Measurements from ENCODE around the gene S1PR4. TPM values are rescaled to one million over a fixed set of nuclear protein-coding genes. Genes with fewer than 3 reads are reported as not detected.

Gene S1PR4
- 5.0 TPM for total RNA-seq
- long read RNA-seq, transcript S1PR4-201 (1 exons, 1,565 nt): major isoform, 5 of 5 reads
- long read RNA-seq, partial matches to known transcripts: 0 of 5 reads
- long read RNA-seq, other reads (novel, unspliced or antisense): 0 of 5 reads

DNA sequence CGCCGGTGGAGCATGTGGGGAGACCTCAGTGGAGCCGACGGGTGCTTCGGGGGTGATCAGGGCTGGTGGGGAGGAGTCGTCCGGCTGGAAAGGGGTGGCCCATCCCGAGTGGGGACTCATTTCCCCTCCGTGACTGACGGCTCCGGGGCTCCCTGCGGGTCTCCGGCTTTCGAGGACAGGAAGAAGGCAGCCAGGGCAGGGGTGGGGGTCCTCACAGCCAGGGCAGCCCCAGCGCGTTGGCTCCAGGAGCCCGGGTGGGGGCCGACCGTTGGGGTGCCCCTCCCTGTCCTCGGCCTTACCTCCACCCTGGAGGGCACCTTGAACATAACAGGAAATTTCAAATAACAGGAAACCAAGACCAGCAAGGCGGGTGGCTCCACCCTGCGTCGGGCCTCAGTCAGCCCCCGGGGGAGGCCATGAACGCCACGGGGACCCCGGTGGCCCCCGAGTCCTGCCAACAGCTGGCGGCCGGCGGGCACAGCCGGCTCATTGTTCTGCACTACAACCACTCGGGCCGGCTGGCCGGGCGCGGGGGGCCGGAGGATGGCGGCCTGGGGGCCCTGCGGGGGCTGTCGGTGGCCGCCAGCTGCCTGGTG lies at the start of gene S1PR4:
TSS of gene S1PR4 (plus strand) at position 393 of the 596 bp plus-strand sequence. CDS start at position 417, 24 bp downstream.
- no peak for DNase-seq (ENCODE audit: low spot score)

GRCh38 chr19:3129112-3129511 lies 49.5 kb upstream of the S1PR4 start:
- no peak for DNase-seq (ENCODE audit: low spot score)

- no peak for DNase-seq (ENCODE audit: low spot score)
Measured at GRCh38 chr19:3131168-3131567, 47.4 kb upstream of the S1PR4 start.

DNA sequence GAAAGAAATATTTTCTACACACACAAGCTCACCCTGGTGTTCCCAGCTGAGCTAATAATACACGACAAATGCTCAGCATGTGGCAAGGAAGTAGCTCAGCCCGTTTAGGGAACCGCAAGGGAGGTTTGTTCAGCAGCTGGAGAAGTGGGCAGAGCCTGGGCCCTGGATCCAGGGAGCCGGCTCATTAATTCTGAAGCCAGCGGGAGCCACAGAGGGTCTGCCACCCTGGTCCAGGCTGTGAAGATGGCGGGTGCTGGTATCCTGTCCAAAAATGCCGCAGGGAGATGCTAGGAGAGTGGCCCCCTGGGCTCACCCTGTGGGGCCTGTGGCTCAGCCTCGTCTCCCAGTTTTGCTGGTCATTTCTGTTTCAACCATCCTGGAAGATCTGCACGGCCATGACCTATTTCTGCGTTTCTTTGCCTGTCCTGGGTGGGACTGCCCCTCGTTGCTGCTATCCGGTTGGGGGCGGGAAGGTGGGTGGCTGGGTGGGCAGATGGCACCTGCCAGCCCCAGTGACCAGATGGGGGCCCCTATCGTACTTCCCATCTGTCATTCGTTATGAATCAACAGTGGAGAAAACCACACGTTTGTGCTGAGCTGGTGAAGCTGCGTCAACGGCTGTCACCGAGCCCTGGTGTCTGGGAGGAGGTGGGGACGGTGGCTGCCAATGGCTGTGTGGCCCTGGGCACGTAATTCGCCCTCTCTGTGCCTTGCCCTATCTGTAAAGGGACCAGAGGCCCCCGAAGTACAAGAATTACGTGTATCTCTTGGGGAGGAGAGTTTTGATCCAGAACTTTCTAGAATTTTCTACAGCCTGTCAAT lies 45.4 kb upstream of the S1PR4 start:
- DNase-seq (ENCODE audit: low spot score): no peak

GRCh38 chr19:3133793-3134116 lies 44.8 kb upstream of the S1PR4 start:
- DNase-seq (ENCODE audit: low spot score): no peak

- DNase-seq (ENCODE audit: low spot score): no peak
Measured at GRCh38 chr19:3135961-3136683, 42.4 kb upstream of the S1PR4 start, which contains the start of gene GNA15. Gene GNA15, plus strand, starts transcription at chr19:3136033. Its CDS starts 418 bp downstream, at chr19:3136451.

DNA sequence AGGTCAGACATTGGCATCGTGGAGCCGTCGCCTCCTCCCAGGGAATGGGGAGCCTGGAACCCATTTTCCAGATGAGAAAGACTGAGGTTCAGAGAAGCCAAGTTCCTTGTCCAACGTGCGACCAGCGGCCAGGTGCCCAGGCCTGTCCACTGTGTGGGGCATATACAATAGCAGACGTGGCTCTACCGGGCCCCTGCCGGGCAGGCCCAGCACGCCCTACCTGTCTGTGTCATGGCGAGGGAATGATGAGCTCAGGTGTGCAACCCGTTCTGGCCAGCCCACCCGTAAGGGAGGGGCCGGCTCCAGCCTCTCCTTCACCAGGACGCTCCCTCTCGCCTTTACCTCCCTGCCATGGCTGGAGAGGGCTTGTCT lies 41.9 kb upstream of the S1PR4 start:
- DNase-seq (ENCODE audit: low spot score): no peak

DNA sequence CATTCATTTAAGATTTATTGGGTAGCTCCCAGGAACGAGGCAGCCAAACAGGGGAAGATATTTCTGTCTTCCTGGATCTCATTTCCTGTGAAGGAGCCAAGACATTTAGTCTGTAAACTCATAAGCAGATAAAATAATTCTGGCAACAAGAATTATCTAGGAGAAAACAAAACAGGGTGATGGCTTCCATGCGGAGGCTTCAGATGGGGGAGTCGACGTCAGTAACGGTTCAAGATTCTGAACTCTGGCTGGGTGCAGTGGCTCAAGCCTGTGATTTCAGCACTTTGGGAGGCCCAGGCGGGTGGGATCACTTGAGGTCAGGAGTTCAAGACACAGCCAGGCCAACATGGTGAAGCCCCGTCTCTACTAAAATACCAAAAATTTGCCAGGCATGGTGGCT lies 41.5 kb upstream of the S1PR4 start:
- no peak for DNase-seq (ENCODE audit: low spot score)

DNA sequence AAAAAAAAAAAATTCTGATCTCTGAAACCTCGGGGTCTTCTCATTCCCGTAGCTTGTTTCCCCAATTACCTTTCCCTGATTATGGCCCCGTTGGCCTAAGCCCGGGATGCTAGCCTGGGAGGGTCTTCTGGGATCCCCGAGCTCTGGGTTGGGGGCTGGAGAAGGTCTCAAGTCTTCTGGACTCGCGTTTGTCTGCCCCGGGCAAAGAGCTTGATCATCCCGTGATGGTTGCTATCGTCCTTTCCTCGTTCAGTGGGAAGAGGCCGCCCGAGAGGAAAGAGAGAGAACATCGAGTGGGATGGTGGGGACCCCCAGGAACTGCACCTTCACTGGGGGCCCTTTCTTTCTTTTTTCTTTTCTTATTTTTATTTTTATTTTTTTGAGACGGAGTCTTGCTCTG lies 40.3 kb upstream of the S1PR4 start:
- no peak for DNase-seq (ENCODE audit: low spot score)

DNA sequence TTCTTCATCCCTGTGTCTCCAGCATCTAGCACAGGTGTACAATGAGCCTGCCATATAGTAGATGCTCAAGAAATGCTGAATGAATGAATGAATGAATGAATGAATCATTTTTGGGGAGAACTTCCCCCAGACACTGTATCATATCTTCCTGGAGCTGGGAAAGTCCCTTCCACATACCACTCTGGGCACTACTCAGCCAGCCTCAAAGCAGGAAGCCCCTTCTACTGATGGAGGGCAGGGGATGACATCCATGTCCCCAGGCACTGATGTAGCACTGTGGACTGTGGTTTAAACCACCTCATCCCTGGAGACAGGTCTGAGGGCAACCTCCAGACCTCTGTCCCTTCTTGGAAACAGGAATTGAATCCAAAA lies 37.9 kb upstream of the S1PR4 start:
- no peak for DNase-seq (ENCODE audit: low spot score)

GRCh38 chr19:3142292-3142670 lies 36.3 kb upstream of the S1PR4 start:
- DNase-seq (ENCODE audit: low spot score): no peak

DNA sequence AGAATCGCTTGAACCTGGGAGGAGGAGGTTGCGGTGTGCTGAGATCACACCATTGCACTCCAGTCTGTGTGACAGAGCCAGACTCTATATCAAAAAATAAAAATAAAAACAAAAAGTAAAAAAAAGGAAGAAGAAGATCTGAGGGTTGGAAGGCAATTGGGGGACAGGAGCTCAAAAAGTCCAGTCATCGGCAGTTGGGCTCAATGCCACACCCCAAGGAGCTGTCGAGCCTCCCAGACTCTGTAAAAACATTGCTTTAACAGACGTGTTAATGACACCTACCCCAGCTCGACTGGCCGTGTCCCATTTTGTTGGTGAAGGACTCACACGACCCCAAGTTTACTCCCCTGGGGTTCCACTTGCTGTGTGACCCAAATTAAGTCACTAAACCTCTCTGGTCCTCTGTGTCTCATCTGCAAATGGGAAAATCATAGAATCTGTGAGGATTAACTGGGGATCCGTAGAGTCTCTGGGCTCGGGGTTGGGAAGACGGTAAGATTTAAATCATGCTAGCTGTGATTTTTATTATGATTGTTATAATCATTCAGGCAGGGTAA lies 35.7 kb upstream of the S1PR4 start:
- no peak for DNase-seq (ENCODE audit: low spot score)

DNA sequence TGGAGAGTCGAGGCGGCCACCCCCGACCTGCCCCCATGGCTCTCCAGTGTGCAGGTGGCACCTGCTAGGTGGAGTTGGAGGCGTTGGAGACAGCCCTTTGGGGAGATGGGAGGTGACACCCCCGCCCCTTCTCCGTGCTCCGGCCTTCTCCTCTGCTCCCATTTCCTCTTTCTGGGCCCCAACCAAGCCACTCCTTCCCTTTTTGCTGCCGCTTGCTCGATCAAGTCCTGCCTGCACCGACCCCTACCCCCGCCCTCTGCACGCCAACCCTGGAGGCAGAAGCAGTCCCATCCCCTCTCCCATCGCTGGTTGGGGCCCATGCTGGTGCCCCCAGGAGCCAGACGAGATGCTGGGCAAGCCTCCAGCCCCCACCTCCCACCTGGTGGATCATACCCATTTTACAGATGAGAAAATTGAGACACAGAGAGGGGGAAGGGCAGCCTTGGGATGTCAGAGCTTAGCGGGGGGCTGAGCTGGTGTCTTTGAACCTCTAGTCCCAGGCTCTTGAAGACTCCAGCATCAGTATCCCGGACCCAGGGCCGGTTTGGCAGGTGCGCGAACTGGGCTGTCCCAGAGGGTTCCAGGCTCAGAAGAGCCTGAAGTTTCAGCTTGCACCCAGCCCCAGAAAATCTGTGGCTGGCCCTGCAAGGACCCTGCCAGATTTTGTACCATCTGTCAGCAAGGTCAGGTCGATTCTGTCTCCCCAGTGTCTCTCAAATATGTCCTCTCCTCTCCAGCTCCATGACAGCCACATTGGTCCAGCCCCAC lies 32.5 kb upstream of the S1PR4 start:
- no peak for DNase-seq (ENCODE audit: low spot score)

DNA sequence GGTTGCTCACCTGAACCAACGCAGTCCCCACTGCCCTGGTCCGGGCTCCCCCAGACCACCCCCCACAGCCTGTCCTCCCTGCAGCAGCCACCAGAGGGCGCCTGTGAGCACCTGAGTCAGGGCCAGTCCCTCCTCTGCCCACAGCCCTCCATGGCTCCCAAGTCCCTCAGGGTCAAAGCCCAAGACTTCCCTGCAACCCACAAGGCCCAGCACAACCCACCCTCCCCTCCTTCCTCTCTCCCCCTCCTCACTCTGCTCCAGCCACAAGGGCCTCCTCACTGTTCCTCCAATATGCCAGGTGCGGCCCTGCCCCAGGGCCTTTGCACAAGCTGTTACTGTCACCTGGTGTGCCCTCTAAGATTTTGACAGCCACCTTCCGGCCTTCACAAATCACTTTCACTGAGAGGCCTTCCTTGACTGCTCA lies 31.9 kb upstream of the S1PR4 start:
- DNase-seq (ENCODE audit: low spot score): no peak

- no peak for DNase-seq (ENCODE audit: low spot score)
Measured at GRCh38 chr19:3148503-3148902, 30.1 kb upstream of the S1PR4 start.

- DNase-seq (ENCODE audit: low spot score): no peak
Measured at GRCh38 chr19:3149089-3149488, 29.5 kb upstream of the S1PR4 start.

GRCh38 chr19:3149526-3150505 lies 28.8 kb upstream of the S1PR4 start:
- DNase-seq (ENCODE audit: low spot score): no peak

GRCh38 chr19:3150739-3151329 lies 27.7 kb upstream of the S1PR4 start:
- DNase-seq (ENCODE audit: low spot score): no peak

Measured in mesenteric fat pad (tissue), 1 donor.